NCI-H524 (cell line): Measurements from ENCODE around the gene MEF2D.

Experiments
- DNase-seq, 2 experiments: peaks; one replicate each; lab custom pipeline; 2025; lab: John Stamatoyannopoulos, UW

The MEF2D gene

GRCh38 chr1:156524481-156524869 lies 23.9 kb upstream of the MEF2D start:
- no peak for DNase-seq

- no peak for DNase-seq
These were observed 23.4 kb upstream of the MEF2D start for GRCh38 chr1:156523801-156524480.

- no peak for DNase-seq
These were observed 21.9 kb upstream of the MEF2D start for GRCh38 chr1:156522443-156522970.

GRCh38 chr1:156517748-156518147 lies 17.2 kb upstream of the MEF2D start:
- DNase-seq: no peak

- DNase-seq: peak; percentile 39 to 72
These were observed 16.2 kb upstream of the MEF2D start for GRCh38 chr1:156516821-156517220.

- DNase-seq: no peak
These were observed 15.4 kb upstream of the MEF2D start for GRCh38 chr1:156515956-156516355.

- no peak for DNase-seq
These were observed 12.6 kb upstream of the MEF2D start for GRCh38 chr1:156513185-156513584.

GRCh38 chr1:156511644-156512043 lies 11.1 kb upstream of the MEF2D start:
- DNase-seq: no peak

- DNase-seq: no peak
These were observed 10.1 kb upstream of the MEF2D start for GRCh38 chr1:156510709-156511108.

- DNase-seq: no peak
These were observed 9.0 kb upstream of the MEF2D start for GRCh38 chr1:156509424-156510034.

GRCh38 chr1:156508955-156509234 lies 8.3 kb upstream of the MEF2D start:
- no peak for DNase-seq

- no peak for DNase-seq
These were observed 7.8 kb upstream of the MEF2D start for GRCh38 chr1:156508205-156508954.

GRCh38 chr1:156506450-156506849 lies 5.9 kb upstream of the MEF2D start:
- DNase-seq: no peak

- DNase-seq: no peak
These were observed 5.2 kb upstream of the MEF2D start for GRCh38 chr1:156505679-156506298.

GRCh38 chr1:156504821-156505678 lies 4.5 kb upstream of the MEF2D start:
- peak; percentile 83 to 92 for DNase-seq

GRCh38 chr1:156504438-156504813 lies 3.9 kb upstream of the MEF2D start:
- peak in 1 of 2 experiments; percentile 29 for DNase-seq

- no peak for DNase-seq
These were observed 3.3 kb upstream of the MEF2D start for GRCh38 chr1:156503698-156504437.

GRCh38 chr1:156502894-156503697 lies 2.5 kb upstream of the MEF2D start:
- no peak for DNase-seq

GRCh38 chr1:156502391-156502893 lies 1.9 kb upstream of the MEF2D start:
- no peak for DNase-seq
